ENCODE results near the gene ETFB.

DNA sequence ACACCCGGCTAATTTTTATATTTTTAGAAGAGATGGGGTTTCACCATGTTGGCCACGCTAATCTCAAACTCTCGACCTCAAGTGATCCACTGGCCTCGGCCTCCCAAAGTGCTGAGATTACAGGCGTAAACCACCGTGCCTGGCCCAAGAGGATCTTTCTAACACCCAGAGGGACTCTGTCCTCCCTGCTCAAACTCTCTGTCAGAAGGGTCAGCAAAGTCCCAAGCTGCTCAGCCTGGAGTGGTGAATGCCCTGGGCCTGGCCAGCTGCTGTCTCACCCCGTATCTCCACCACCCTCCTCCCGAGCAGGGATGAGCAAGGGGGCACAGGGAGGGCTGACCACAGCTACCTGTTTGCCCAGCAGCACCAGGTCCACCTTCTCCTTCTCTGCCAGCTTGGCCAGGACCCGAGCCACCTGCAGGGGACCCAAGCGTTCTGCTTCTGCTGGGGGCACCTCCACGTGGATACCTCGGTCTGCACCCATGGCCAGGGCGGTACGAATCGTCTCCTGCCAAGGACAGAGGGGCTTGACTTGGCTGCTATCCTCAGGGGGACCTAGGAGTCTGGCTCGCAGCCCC, 13.3 kb downstream of the ETFB start:
- TF ChIP-seq POLR2A (IDR thresholded peaks at IDR 0.05; ENCODE audit: low read length), result no peak
- no peak for TF ChIP-seq GATA1 (IDR thresholded peaks at IDR 0.05; ENCODE audit: low read depth, low read length)

All from erythroblast (primary cell).